Brain pericyte (primary cell): ENCODE data around the gene DDX42.
A peak's percentile ranks its signal among the peaks of the same experiment; 100 is the strongest.

Source experiments
- DNase-seq: peaks from one replicate; pipeline ENCODE4 v3.0.0-alpha.2; 2012; ENCODE audit warnings: low read depth, low spot score

Gene DDX42

DNA sequence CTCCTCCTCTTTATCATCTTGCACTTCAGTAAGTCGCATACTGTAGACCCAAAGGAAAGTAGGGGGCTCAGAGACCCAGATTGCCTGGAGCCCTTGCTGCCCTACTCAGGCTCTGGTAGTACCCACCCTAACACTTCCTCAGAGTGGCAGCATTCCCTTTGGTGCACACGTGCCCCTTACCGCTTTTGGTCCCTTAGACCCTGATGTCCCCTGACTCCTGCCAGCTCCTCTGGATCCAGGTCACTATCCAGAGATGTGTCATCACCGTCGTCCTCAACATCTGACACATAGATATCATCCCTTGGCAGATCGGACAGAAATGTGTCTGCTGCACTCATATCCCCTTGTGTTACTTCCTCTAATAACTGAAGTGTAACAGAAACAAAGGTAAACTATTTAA is 47.8 kb downstream of the DDX42 start:
- DNase-seq = no peak

DNA sequence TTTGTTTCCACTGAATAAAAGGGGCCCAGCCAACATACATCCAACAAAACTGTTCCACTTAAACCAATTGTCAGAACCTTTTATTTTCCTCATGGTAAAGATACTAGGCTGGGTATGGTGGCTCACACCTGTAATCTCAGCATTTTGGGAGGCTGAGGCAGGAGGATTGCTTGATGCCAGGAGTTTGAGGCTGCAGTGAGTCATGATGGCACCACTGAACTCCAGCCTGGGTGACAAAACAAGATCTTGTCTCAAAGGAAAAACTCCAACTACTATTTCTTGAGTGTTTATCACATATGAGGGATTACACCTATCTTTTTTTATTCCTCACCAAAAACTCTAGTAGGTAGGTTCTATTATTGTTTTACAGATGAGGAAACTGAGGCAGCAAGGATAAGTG is 48.6 kb downstream of the DDX42 start:
- DNase-seq = no peak

DNA sequence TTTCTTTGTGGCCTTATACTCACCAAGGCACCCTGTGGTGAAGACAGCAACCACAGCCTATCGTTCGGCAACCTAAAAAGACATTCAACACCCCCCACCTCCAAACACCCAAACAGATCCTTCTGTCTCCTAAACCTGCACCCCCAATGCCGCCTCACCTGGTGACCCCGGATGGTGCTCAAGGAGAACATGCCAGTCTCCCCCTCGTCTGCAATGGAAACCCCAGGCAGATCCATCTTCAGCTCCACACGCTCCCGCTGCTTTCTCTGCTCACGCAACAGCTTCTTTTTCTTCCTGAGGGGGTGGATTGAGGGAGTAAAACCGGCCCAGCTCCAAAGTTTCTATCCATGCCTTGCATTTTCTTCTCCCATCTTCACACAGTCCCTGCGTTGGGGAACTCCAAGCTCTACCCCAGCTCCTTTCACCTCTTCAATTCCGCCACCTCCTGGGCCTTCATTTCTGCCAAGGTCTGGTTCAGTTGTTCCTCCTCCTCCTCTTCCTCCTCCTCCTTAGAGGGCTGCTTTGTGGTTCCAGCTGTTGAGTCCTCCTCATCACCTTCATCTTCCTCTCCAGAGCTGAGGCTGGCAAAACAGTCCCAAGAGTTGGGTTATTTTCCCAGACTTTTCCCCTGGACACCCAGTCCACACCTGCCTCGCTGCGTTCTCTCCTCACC is 49.8 kb downstream of the DDX42 start:
- DNase-seq = no peak

- no peak for DNase-seq
These were observed 50.4 kb downstream of the DDX42 start for GRCh38 chr17:63824362-63824761.

GRCh38 chr17:63826468-63827001 is 52.6 kb downstream of the DDX42 start:
- DNase-seq = no peak

- DNase-seq = peak; percentile 82
These were observed 53.2 kb downstream of the DDX42 start, which contains the start of the genes FTSJ3 and PSMC5 for GRCh38 chr17:63827002-63827800. Gene FTSJ3 (minus strand): TSS chr17:63827663. CDS start chr17:63826902, 761 bp downstream. Gene PSMC5 (plus strand): TSS chr17:63827431. CDS start chr17:63827491, 60 bp downstream.

DNA sequence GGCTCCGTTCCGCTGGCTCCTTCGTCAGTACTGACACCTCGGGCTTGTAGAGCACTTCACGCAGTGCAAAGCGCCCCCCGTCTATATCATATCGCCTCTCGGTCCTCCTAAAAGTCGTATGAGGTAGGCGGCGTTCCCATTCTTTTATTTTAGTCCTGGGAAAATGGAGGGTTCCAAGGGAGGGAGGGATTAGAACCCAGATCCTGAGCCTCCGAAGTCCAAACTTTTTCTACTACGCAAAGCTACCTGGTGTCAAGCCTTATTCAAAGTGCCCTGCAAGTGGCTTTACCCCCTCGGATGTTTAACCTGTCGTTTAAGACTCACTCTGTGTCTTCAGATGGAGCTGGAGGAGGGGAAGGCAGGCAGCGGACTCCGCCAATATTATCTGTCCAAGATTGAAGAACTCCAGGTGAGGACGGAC is 53.8 kb downstream of the DDX42 start:
- no peak for DNase-seq

GRCh38 chr17:63828936-63829335 is 55.0 kb downstream of the DDX42 start:
- DNase-seq = no peak

DNA sequence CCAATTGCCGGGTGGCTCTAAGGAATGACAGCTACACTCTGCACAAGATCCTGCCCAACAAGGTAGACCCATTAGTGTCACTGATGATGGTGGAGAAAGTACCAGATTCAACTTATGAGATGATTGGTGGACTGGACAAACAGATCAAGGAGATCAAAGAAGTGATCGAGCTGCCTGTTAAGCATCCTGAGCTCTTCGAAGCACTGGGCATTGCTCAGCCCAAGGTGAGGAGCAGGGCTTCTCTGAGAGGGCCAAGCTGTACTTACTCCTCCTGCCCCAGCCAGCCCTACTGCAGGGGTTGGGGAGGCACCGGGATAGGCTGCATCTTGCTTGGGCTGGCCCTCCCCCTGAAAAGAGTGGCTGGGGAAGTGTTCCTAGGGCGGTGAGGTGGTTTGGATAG is 56.3 kb downstream of the DDX42 start:
- no peak for DNase-seq

GRCh38 chr17:63830904-63831491 is 57.0 kb downstream of the DDX42 start:
- no peak for DNase-seq

- DNase-seq = no peak
These were observed 57.5 kb downstream of the DDX42 start for GRCh38 chr17:63831505-63831904.

DNA sequence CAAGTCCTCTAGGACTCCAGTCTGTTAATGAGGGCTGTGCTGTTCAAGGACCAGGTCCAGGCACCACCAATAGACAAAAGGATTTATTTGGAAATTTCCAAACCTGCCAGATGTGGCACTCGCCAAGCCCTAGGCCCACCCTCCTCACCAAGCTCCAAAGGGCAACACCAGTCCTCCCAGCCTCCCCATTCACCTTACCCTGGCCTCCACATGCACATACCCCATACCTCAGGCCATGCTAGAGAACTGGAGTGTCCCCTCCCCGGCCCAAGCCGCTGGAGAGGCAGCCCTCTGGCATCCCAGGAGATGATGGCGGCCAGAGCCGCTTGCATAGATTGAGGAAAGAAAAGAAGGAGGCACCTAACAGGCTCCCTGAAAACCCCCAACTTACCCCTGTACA is 58.0 kb downstream of the DDX42 start:
- no peak for DNase-seq

DNA sequence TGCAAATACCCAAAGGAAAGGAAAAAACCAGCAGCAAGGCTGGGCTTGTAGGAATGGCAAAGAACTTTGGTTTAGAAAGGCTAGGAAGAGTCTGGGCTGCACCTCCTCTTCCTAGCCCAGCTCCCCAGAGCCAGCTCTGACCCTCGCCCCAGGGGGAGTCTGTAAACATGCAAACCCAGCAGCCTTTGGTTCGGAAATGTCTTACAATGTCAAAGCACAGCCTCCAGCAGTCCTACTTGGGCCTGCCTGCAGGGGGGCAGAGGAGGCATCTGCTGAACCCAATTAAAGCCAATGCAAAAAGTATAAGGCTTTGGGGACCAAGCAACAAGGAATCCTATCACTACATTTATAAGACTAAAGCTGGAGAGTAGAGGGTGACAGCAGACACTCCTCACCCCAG is 58.5 kb downstream of the DDX42 start:
- no peak for DNase-seq

GRCh38 chr17:63833026-63833740 is 59.2 kb downstream of the DDX42 start:
- no peak for DNase-seq

DNA sequence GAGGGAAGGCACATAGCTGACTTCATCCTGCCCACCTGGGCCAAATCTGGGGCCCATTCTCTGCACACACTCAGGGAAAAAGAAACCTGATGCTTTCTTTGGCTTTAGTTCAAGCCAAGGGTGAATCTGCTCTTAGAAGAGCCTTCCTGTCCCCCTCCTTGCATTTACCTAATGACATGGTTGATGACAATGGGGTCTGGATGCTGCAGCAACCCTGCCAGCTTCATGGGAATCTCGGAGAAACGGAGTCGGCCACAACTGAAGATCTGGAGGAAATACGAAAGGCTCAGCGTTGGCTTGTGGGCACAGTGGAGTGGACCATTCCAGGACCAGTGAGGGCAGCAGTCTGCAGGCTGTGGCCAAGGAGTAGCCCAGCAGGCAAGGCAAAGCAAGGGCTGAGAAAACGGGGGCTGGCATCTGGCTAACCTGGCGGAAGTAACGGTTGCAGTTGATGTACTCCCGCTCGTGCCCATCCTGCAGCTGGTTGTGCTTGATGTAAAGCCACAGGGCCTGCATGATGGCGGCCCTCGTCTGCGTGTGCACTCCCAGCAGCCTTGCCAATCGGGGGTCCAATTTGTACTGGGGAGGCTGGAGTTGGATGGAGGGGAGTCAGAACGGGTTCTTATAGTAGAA is 59.9 kb downstream of the DDX42 start:
- no peak for DNase-seq

DNA sequence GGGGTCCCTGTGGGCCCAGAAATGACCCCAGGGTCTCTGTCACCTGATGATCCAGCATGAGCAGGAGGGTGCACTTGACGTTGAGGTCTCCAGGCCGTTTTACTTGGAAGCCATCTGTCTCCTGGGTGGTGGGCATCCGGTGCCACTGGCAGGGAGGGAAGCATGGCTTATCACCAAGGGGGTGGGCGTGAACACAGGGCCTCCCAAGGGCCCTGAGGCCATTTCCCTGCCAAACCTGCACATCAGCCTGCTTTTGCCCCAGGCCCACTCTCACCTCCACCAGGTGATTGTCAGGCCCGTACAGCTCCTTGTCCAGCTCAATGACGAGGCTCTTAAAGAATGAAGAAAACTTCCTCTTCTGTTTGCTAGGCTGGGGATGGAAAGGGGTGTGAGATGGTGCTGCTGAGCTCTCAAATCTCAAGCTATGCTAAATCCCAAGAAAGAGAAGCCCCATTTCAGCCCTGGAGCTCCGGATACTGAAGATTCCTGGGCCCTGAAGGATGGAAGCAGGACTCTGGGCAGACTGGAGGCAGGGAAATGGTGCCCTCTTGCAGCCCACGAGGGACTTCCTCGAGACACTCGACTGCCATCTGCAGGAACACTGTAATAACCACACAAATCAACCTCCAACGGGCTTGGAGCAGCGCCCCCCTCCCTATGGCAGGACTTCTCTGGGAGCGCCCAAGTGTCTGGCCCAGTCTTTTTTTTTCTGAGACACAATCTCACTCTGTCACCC is 60.6 kb downstream of the DDX42 start:
- no peak for DNase-seq

GRCh38 chr17:63835167-63835720 is 61.3 kb downstream of the DDX42 start:
- DNase-seq = no peak

GRCh38 chr17:63836811-63837210 is 62.8 kb downstream of the DDX42 start:
- no peak for DNase-seq

DNA sequence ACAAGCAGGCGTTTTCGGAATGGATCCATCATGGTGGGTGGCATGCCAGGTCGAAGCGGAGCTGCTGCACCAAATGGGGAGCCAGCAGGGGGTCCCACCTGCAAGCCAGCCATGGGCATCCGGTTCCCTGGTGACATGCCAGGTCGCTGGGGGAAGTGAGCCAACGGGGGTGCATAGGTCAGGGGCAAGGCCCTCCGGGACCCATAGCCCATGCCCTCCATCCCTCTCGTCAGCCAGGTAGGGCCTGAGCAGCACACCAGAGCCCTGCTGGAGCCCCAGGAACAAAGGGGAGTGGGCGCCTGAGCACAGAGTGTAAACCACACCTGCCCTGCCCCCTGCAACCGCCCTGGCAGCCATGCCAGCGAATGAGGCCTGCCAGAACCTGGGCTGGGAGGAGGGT is 63.5 kb downstream of the DDX42 start:
- no peak for DNase-seq

GRCh38 chr17:63837962-63838600 is 64.1 kb downstream of the DDX42 start:
- no peak for DNase-seq
